Muscle of arm (tissue), 12 donors: Measurements from ENCODE around the gene EPAS1. TPM values are rescaled to one million over a fixed set of nuclear protein-coding genes. Genes with fewer than 3 reads are reported as not detected.
A peak's percentile ranks its signal among the peaks of the same experiment; 100 is the strongest.

ENCODE experiments used
- DNase-seq: peaks from one replicate; pipeline ENCODE4 v3.0.0-alpha.2; 2013
- polyA plus RNA-seq, 12 donors: library from polyadenylated mRNA; unstranded; fragments of 120-200 nt; gene quantifications; one replicate each; pipeline ENCODE4 v1.2.1, GENCODE V29; 2013; ENCODE audit not compliant: insufficient read length in 12 of 12

EPAS1 gene
- polyA plus RNA-seq, 12 donors: 34.5 to 65.0 (median 39.2) TPM; not detected in 1

DNA sequence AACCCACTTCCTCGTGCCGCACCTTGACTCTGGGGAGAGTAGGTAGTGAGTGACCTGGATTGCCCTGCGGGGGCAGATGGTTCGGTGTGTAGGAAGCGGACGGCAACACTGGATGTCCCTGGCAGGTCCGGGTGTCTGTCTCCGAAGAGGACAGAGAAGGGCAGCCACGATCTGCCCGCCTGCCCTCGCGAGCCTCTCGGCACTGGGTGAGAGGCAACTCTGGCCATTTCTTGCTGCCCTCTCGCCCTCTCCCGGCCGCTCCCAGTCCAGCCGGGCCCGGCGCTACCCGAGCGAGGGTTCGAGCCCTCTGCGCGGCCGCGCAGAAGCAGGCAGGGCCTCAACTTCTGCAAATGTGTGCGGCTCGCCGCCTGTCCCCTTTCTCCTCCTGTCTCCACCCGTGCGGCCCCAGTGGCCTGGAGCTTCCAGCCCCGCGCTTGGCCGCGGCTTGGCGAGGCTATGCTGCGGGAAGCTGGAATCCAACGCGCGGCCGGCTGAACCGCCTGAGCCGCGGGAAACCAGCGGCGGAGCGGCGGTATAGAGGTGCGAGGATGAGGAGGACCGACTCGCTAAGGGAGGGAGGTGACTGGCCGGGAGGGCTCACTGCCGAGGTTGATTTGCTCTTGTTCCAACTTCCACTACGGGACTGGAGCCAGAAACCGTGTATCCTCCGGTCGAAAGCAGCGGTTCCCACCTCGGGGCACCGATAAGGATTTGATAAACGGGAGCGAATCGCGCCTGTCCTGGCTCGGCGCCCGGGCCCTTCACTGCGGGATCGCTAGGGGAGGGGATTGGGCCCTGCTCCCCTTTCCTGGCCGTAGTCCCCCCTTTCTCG, 1.5 kb downstream of the EPAS1 start:
- peak; percentile 44 for DNase-seq

DNA sequence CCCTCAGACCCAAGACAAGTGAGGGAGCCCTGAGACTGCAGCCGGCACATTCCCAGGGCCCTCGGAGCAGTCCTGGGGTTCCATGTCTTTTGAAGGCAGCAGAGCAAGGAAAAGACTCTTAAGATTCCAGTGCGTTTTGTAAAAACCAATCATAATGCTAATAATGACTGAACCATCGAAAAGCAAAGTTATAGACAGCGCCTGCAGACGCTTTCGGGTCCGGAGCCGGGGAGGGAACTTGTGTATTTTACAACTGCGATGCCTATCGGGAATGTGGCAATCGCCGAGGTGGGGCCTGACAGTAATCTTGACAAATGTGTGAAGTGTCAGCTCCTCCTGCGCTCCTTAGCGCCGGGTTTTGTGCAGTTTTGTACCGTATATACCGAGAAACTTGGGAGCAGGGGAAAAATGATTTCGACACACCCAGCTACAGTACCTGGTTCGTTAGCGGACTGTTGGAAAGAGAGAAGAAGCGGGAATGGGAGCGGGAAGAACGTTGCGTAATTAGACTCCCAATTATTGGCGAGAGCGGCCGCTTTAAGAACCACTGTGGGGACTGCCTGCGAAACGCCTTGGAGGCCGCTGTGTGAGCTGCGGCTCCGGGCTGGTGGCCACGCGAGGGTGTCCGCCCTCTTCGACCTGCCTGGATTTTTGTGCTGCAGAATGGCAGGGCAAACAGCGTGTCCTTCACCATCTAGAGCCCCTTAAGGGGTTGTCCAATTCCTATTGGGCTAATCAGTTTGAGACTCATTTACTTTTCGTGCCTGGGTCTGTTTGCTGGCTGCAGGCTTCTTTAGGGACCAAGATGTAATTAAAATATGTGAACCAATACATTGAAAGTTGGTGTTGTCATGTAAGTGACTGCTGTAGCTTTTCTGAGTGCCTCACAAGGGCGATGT, 2.4 kb downstream of the EPAS1 start:
- DNase-seq: peak; percentile 25

GRCh38 chr2:46300406-46300832, 3.2 kb downstream of the EPAS1 start:
- DNase-seq: no peak

DNA sequence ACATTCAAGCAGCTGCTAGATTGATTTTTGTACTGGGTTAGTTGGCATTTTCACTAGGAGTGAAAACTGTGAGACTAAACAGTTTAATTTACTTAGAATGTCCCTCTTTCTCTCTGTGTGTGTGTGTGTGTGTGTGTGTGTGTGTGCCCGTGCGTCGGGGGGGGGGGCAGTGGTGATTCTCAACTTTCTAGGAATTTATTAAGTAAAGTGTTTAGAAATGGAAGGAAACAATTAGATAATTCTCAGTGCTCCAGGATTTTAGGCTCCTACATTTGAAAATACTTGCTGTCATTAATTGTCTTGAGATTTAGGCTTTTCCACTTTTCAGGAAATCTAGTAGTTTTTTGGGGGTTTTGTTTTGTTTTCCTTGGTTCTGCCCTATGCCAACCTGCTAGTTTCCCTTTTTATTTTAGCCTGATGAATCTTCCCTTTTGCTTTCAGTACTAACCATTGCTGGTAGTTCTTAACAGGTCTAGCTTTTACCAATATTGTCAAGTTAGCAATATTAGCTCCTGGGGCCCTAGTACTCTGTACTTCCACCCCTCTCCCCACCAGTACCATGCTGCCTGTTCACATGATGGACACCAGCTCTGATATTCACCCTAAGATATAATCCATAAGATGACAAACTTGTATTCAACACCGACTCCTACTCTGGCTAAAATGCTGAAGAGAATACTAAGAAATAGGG, 4.9 kb downstream of the EPAS1 start:
- DNase-seq: no peak

DNA sequence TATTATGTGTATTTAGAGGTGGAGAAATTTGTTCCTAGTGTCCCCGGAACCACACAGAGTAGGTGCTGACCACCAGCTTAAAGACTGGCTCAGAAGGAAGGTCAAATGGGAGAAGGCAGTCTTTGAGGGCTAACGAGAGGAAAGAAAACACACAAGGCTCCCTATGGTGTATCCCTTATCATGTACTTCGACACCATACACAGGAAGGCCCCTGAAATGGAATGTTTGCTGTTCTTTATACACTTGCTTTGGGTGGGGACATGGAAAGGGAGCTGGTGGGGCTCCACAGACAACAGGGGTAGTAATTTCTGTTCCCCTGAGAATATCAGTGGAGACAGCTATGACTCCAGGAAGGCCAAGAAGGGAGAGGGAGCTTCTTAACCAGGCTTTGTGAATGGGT, 6.0 kb downstream of the EPAS1 start:
- no peak for DNase-seq

GRCh38 chr2:46303822-46304221, 6.6 kb downstream of the EPAS1 start:
- no peak for DNase-seq

DNA sequence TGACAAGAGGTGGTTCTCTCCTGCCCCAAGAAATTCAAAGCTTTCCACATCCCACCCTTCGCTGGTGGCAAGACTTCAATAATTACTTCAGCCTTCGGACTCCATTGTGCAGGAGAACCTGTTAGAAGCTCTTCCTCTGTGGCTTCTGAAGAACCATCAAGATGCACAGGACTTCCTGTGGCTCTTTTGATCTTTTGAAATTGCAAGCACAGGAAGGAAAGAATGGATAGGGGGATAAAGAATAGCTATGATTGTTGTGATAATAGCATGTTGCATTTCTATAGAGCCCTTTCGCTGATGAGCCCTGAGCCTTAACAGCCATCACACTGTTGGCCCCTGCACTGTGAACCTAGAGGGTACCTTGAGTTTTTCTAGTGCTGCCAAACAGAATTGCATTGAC, 7.4 kb downstream of the EPAS1 start:
- no peak for DNase-seq

- no peak for DNase-seq
Measured at GRCh38 chr2:46305187-46305586, 8.0 kb downstream of the EPAS1 start.

DNA sequence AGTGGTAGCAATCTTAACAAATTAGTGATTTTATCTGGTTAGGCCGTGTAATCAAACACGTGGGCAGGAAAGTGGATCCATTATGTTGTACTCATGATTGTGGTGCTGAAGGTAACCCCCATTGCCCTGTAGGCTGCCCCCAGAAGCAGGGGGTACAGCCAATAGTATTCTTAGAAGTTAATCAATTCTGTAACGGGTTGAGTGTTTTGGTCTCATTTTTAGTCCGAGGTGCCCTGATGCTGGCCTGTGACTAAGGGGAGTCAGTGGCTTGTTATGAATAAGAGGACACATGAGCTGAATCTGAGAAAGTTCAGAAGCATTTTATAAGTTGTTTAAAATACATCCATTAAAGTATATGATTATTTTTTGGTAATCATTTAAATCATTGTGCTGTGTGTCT, 8.6 kb downstream of the EPAS1 start:
- DNase-seq: no peak

DNA sequence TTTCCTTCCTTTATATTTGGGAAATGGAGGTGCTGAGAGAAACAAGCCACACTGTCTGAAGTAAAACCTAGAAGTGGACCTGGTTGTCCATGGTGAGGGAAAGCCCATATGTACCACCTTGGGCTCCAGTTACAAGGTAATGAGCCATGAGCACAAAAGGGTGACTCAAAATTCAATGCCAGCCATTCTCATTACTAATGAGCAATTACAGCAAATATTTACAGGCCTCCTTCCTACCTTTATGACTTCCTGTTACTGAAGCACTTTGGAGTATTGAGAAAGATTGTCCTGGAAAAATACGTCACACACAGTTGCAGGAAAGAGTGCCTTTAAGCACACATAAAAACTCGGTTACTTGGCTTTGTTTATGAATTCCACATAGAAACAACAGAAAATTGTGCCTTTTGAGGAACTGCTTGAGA, 9.1 kb downstream of the EPAS1 start:
- DNase-seq: no peak

DNA sequence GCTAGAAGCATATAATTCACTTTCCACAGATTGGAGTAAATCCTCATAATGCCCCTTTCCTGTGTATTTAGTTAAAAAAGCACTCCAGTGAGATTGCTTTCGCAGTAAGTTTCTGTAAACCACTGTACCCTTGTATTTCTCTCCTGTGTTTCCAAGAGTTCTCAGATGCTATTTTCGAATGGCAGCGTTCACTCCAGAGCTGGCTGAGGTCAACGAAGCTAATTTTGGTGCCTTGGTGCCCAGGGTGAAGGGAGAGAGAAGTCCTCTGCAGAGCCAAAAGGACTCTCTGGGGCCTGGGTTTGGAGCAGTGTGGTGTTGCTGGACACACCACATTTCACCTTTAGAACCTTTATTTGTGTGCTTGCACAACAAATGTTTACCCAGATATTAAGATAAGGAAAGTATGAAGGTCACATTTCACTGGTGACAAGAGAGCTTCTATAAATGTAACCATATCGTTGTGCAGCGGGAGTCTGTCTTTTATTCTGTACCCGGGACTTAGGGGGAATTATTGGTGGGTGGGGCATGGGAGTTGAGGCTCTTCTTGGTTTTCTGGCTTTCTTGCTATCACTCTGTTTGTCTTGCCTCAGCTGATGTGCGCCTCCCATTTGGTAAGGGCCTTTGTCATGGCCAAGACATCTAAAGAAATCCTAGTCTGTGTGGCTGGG, 9.9 kb downstream of the EPAS1 start:
- no peak for DNase-seq

DNA sequence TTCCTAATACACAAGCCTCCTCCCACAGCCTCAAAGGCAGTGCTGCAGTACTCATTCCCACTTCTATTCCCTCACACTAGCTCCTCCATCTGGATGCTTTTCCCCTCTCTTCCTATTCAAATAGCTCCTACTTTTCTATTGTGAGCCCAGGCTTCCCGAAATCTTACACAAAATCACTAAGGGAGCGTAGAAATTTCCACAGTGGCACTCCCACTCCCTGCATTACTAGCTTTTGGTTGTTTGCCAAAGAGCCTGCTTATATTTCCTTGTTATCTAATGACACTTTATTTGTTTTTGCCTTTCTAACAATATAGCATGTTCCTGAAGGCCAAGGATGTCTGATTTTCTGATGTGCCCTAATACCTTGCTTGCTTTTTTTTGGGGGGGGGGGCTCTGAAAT, 10.9 kb downstream of the EPAS1 start:
- no peak for DNase-seq

DNA sequence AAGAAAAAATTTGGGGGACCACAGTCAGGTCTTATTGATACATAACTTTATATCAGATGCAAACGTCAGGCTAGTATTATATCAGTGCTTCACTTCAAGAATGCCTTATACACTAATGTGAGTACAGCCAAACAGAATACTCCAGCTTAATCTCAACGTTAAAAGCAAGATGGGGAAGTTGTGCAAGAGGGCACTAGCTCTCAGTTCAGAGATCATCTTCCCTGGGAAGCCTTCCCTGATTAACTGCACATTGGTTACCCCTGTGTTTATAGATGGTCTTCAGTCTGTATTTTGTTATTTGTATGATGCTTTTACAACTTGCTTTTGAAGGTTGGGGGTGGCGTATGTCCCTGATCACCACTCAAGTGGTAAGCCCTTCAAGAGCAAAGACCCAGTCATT, 11.4 kb downstream of the EPAS1 start:
- DNase-seq: no peak

DNA sequence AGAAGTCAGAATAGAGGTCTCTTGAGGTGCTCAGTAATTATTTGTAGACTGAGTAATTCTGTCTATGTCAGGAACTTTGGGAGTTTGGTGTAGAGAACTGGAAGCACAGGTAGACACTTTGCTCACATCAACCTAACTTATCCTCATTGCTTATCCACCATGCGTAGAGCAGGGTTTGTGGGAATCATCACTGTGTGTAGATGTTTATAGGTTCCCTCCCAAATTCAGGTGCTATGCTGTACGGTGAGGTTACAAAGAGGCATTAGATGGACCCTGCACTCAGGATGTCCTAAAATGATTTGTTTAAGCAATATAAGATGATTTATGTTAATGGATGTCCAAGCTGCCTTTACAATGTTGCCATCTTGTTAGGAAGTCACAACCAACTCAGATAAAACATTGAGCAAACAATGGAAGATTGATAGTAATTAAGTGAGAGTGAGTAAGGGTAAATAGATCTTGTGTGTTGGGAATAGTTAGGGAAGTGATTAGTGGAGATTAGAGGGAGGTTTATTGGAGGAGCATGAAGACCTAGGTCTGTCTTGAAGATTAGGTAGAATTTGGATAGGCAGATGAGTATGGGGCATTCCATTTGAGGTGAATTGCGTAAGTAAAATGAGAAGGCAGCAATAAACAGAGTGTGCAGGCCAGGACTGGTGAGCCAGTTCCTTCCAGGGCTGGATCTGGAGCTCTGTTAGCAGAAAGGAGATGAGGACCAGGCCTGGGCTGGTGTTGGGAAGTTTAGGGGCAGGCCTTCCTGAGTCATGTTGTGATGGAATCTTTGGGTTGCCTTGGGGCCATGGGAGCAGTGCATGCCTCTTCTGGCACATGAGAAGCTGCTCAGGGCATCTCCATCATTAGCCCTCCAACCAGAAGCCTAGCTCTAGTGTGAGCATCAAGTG, 12.1 kb downstream of the EPAS1 start:
- no peak for DNase-seq

DNA sequence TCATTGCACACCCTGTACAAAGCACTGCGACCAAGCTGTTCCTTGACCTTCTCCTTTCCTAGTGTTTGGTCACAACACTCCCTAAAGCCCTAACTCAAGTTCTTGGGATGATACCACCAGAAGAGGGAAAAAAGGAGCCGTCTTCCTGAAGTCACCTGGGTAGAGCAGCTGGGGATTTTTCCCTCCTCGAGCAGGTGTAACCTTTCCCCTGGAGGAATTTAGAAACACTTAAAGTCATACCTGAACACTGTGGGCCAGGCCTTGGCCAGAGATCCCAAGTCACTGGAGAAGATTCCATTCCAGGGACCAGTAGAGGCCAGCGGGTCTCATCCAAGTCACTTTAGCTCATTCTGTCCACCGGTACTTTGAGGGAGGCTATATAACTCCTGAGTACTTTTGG, 13.2 kb downstream of the EPAS1 start:
- no peak for DNase-seq

GRCh38 chr2:46311651-46312223, 14.5 kb downstream of the EPAS1 start:
- DNase-seq: no peak

- DNase-seq: no peak
Measured at GRCh38 chr2:46313063-46313462, 15.9 kb downstream of the EPAS1 start.

DNA sequence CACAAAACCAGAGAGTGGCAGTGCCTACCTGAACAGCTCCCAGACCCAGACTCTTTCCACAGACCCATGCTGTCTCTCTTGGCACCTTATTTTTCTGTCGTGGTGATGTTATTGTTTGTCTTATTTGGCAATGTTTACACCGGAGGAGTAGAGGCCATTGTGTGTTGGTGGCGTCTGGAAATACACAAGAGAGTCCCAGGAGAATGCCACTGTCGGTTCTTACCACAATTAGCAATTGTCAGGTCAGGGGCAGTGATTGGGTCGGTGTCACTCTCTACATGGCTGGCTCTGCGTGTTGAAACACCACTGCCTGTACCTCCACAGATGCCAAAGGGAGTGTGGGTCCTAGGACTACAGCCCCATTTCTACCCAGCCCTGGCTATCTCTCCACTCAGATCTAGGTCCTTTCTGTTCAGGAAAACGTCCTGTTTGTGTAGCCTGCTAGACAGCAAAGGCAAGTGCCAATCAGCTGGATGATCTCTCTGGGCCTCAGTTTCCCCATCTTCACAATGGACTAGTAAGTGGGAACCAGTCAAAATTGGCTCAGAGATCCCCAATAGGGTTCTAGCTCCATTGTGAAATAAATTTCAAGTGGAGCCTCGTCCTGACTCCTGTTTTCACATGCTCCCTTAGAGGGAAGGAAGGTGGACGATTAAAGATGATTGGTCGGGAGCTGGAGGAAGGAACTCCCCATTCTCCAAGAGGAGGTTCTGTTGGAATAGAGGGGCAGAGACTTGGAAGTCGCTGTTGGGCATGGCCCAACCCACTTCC, 17.0 kb downstream of the EPAS1 start:
- DNase-seq: no peak

DNA sequence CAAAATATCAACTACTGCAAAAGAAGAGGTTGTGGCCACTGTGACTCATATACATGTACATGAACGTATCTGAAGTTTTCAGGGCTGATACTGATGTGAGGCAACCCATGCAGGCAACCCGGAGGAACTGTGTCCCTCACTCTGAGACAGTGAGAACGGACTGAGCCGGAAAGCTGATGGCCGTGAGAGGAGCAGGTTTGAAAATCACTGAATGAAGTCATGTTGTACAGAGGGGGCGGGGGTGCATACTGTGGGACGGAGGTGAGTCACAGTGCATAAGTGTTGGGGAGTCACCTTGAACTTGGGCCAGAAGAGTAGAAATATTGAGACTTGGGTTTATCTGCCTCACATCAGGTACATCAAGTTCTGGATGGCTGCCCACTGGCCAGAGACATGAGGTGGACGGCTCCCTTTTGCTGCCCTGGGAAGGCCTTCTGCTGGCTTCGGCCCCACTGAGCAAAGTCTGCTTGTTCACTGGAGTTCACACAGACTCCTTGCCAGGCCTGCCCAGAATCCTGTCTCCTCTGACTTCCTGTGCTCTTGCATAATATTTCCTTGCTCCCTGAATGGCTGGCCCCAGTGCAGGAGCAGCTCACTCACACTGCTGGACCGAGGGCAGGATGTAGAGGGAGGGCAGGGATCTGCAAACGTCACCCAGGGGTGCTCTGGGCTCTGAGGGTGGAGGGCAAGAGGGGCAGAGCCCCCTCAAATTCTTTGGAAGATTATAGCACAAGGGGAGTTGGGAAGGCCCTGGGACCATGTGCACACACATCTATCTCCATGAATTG, 18.1 kb downstream of the EPAS1 start:
- DNase-seq: no peak
